Fibroblast of pulmonary artery (primary cell): Measurements from ENCODE around the gene PCDH9.

ENCODE experiments used
- DNase-seq: peaks from one replicate; pipeline ENCODE4 v3.0.0-alpha.2; 2010; ENCODE audit warnings: low read depth
- H3K4me3 ChIP-seq: replicated peaks from 2 replicates; pipeline ENCODE4 v1.5.1; 2011; ENCODE audit warnings: low read depth, mild to moderate bottlenecking, control low read depth, low read length, moderate library complexity
- CTCF ChIP-seq: IDR thresholded peaks from 2 replicates; pipeline ENCODE4 v1.5.1; 2011; ENCODE audit warnings: mild to moderate bottlenecking, control low read depth, low read length, inconsistent platforms; ENCODE audit errors: missing control alignments

The PCDH9 gene

GRCh38 chr13:66860878-66861417 is 369.2 kb downstream of the PCDH9 start:
- no peak overlapping the region for H3K4me3 ChIP-seq
- DNase-seq = no peak
- TF ChIP-seq CTCF = no peak

- no peak for TF ChIP-seq CTCF
- no peak overlapping the region for H3K4me3 ChIP-seq
- DNase-seq = no peak
Observed at GRCh38 chr13:66859934-66860877, 369.9 kb downstream of the PCDH9 start.

- H3K4me3 ChIP-seq = no peak overlapping the region
- no peak for TF ChIP-seq CTCF
- DNase-seq = peak; percentile 3
Observed at GRCh38 chr13:66859078-66859477, 371.1 kb downstream of the PCDH9 start.

- DNase-seq = no peak
- no peak overlapping the region for H3K4me3 ChIP-seq
- no peak for TF ChIP-seq CTCF
Observed at GRCh38 chr13:66858163-66858562, 372.0 kb downstream of the PCDH9 start.

GRCh38 chr13:66855131-66855530 is 375.0 kb downstream of the PCDH9 start:
- no peak for TF ChIP-seq CTCF
- no peak for DNase-seq

GRCh38 chr13:66853564-66853963 is 376.6 kb downstream of the PCDH9 start:
- no peak for DNase-seq
- no peak for TF ChIP-seq CTCF
- H3K4me3 ChIP-seq = no peak overlapping the region

More at GRCh38 chr13:66855131-66855530, 375.0 kb downstream of the PCDH9 start:
- no peak overlapping the region for H3K4me3 ChIP-seq
